Activated T-cell treated with anti-CD3 and anti-CD28 coated beads, Interleukin-2, amount 50 U/mL, for 24 hours (primary cell): ENCODE results near the gene GMEB1.
"Not testable (repeated sequence)": the region's sequence is repeated elsewhere in the genome, so short reads cannot be mapped to it uniquely, and the experiment has no call there.

Source experiments
- DNase-seq: peaks from one replicate; pipeline ENCODE4 v3.0.0-alpha.2; 2020
- H3K27ac Mint-ChIP-seq: 2 replicates; pipeline ENCODE4 v1.8.0; 2020; ENCODE audit warnings: mild to moderate bottlenecking, mixed read lengths
- H3K27me3 Mint-ChIP-seq: 2 replicates; pipeline ENCODE4 v1.8.0; 2020; ENCODE audit warnings: mixed read lengths
- H3K36me3 Mint-ChIP-seq: 2 replicates; pipeline ENCODE4 v1.8.0; 2020; ENCODE audit warnings: low read depth, mixed read lengths
- H3K4me1 Mint-ChIP-seq: 2 replicates; pipeline ENCODE4 v1.8.0; 2020; ENCODE audit warnings: low read depth, mixed read lengths
- H3K4me3 Mint-ChIP-seq: 2 replicates; pipeline ENCODE4 v1.8.0; 2020; ENCODE audit warnings: mild to moderate bottlenecking, moderate library complexity, mixed read lengths
- H3K9me3 Mint-ChIP-seq: 2 replicates; pipeline ENCODE4 v1.8.0; 2020; ENCODE audit warnings: mixed read lengths

GMEB1 gene

GRCh38 chr1:28668191-28668955, at the start of gene GMEB1:
GMEB1 (plus strand) TSS chr1:28668784; CDS start chr1:28683613, 14,829 bp downstream.
- peak within 1 kb of the TSS; percentile 96 for H3K4me3 Mint-ChIP-seq
- H3K27ac Mint-ChIP-seq, result peak within 1 kb of the TSS; percentile 98
- H3K27me3 Mint-ChIP-seq, result no peaks in the 10 kb centered on the region
- peaks cover 23% of the 10 kb centered on the region for H3K4me1 Mint-ChIP-seq
- DNase-seq, result peak; percentile 88
- peaks cover 15% of the 10 kb centered on the region for H3K36me3 Mint-ChIP-seq
- no peaks in the 10 kb centered on the region for H3K9me3 Mint-ChIP-seq

- H3K27me3 Mint-ChIP-seq, result no peaks in the 10 kb centered on the region
- H3K4me1 Mint-ChIP-seq, result peaks cover 16% of the 10 kb centered on the region
- H3K9me3 Mint-ChIP-seq, result no peaks in the 10 kb centered on the region
- no peak for DNase-seq
- H3K27ac Mint-ChIP-seq, result peak overlapping the region; percentile 48
- H3K4me3 Mint-ChIP-seq, result no peak overlapping the region
- peaks cover 22% of the 10 kb centered on the region for H3K36me3 Mint-ChIP-seq
Measured at GRCh38 chr1:28631713-28632112, 36.9 kb upstream of the GMEB1 start.

DNA sequence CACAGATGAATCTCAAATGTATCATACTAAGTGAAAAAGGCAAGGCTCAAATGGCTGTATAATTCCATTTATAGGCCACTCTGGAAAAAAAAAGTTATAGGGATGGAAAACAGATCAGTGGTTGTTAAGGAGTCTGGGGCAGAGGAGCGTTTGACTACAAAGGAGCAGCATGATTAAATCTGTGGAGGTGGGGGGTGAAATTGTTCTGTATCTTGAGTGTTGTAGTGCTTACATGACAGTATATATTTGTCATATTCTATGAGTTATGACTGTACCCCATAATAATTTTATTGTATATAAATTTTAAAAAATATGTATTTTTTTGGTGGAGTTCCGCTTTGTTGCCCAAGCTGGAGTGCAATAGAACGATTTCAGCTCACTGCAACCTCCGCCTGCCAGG, 36.0 kb upstream of the GMEB1 start:
- Mint-ChIP-seq H3K27ac (peak overlapping the region; percentile 48), H3K9me3 (no peaks in the 10 kb centered on the region), H3K36me3 (peaks cover 25% of the 10 kb centered on the region), H3K4me1 (peaks cover 22% of the 10 kb centered on the region), H3K4me3 (no peak overlapping the region), H3K27me3 (no peaks in the 10 kb centered on the region)
- DNase-seq, result no peak

DNA sequence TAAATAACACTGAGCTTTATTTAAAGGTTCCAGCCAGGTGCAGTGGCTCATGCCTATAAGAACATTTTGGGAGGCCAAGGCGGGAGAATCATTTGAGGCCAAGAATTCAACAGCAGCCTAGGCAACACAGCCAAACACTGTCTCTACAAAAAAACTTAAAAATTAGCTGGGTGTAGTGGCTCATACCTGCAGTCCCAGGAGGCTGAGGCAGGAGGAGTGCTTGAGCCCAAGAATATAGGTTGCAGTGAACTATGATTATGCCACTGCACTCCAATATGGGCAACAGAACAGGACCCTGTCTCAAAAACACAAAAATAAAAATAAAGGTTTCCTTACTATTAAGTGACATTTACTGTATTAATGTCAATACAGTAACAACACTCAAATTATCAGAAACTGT, 27.8 kb upstream of the GMEB1 start:
- peak overlapping the region; percentile 98 for H3K4me3 Mint-ChIP-seq
- H3K36me3 Mint-ChIP-seq, result peaks cover 47% of the 10 kb centered on the region
- H3K4me1 Mint-ChIP-seq, result peaks cover 45% of the 10 kb centered on the region
- H3K9me3 Mint-ChIP-seq, result no peaks in the 10 kb centered on the region
- H3K27me3 Mint-ChIP-seq, result no peaks in the 10 kb centered on the region
- peak overlapping the region; percentile 50 for H3K27ac Mint-ChIP-seq
- DNase-seq, result no peak

DNA sequence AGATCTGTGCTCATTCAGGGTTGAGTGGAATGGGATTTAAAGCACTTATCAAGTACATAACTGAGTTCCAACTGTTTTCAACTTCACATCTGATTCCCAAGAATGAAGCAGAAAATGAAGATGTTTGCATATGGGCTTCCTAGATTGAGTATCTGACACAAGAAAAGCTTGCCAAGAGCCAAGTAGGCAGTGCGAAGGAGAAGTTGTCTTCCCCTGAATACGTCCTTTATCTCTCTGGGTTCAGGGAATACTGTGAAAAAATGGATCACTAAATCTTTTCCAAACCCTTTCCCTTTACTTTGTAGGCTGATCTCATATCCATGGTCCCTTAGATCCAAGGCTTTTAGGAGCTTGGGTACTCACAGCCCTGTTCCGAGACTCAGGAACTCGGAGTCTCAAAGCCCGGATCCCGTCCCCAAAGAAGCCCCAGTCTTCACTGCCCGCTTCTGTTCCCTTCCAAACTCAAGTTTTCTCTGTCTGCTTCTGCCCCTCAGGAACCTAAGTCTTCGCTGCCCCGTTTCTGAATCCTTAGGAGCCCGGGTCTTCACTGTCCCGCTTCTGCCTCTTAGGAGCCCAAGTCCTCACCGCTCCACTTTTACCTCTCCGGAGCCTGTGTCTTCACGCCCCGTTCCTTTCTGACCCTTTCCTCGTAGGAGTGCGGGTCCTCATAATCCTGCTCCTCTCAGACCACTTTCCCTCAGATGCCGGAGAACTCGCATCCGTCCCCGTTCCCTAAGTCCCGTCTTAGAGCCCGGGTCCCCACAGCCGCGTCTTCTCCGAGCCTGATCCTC, 26.3 kb upstream of the GMEB1 start:
- peak overlapping the region; percentile 97 for H3K27ac Mint-ChIP-seq

GRCh38 chr1:28642847-28643635, 25.5 kb upstream of the GMEB1 start, which contains the start of gene TAF12:
TAF12 (minus strand) TSS chr1:28643067; CDS start chr1:28622081, 20,986 bp downstream.
- no peaks in the 10 kb centered on the region for H3K27me3 Mint-ChIP-seq
- peaks cover 41% of the 10 kb centered on the region for H3K36me3 Mint-ChIP-seq
- DNase-seq, result peak; percentile 94
- peaks cover 48% of the 10 kb centered on the region for H3K4me1 Mint-ChIP-seq
- peak within 1 kb of the TSS; percentile 98 for H3K4me3 Mint-ChIP-seq
- H3K27ac Mint-ChIP-seq, result peak within 1 kb of the TSS; percentile 97
- no peaks in the 10 kb centered on the region for H3K9me3 Mint-ChIP-seq

More for the DNA sequence above, 26.3 kb upstream of the GMEB1 start:
- peaks cover 42% of the 10 kb centered on the region for H3K4me1 Mint-ChIP-seq
- no peaks in the 10 kb centered on the region for H3K27me3 Mint-ChIP-seq
- peak overlapping the region; percentile 98 for H3K4me3 Mint-ChIP-seq
- peaks cover 41% of the 10 kb centered on the region for H3K36me3 Mint-ChIP-seq
- no peaks in the 10 kb centered on the region for H3K9me3 Mint-ChIP-seq
- DNase-seq, result no peak

DNA sequence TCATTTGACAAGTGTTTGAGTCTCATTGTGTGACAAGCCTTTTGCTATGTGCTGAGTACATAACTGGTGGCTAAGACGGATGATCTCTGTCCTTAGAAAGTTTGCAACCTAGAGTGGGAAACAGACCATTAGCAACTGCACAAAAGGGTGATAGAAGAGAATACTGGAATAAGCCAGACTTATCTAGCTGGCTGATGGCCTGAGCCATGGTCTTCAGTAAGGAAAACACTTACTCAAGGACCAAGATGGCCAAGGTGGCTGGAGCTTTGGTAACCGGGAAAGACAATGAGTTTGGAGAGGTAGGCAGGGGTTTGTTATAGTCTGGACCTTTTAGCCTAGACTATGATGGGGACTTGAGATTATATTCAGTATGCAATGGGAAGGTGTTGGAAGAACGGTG, 24.1 kb upstream of the GMEB1 start:
- H3K36me3 Mint-ChIP-seq, result peaks cover 41% of the 10 kb centered on the region
- no peaks in the 10 kb centered on the region for H3K9me3 Mint-ChIP-seq
- no peak for DNase-seq
- peak overlapping the region; percentile 98 for H3K4me3 Mint-ChIP-seq
- no peaks in the 10 kb centered on the region for H3K27me3 Mint-ChIP-seq
- H3K4me1 Mint-ChIP-seq, result peaks cover 52% of the 10 kb centered on the region
- H3K27ac Mint-ChIP-seq, result peak overlapping the region; percentile 97

GRCh38 chr1:28645406-28645805, 23.2 kb upstream of the GMEB1 start:
- not testable (repeated sequence) for DNase-seq, H3K9me3 Mint-ChIP-seq, H3K27ac Mint-ChIP-seq, H3K4me3 Mint-ChIP-seq, H3K27me3 Mint-ChIP-seq
- Mint-ChIP-seq H3K4me1 (peaks cover 46% of the 10 kb centered on the region), H3K36me3 (peaks cover 33% of the 10 kb centered on the region)

- Mint-ChIP-seq H3K36me3 (peaks cover 27% of the 10 kb centered on the region), H3K27ac (peak overlapping the region; percentile 42), H3K4me1 (peaks cover 41% of the 10 kb centered on the region), H3K4me3 (no peak overlapping the region), H3K27me3 (no peaks in the 10 kb centered on the region), H3K9me3 (no peaks in the 10 kb centered on the region)
- DNase-seq, result no peak
Measured at GRCh38 chr1:28646040-28646439, 22.5 kb upstream of the GMEB1 start.

- DNase-seq, result peak; percentile 88
- no peaks in the 10 kb centered on the region for H3K27me3 Mint-ChIP-seq
Measured at GRCh38 chr1:28648008-28648473, 20.5 kb upstream of the GMEB1 start.

GRCh38 chr1:28648474-28649198, 19.9 kb upstream of the GMEB1 start, which contains the start of gene RNU11:
RNU11 (plus strand) TSS chr1:28648600.
- Mint-ChIP-seq H3K4me3 (peak within 1 kb of the TSS; percentile 83), H3K9me3 (no peaks in the 10 kb centered on the region), H3K36me3 (peaks cover 7% of the 10 kb centered on the region), H3K27ac (peak within 1 kb of the TSS; percentile 100), H3K27me3 (no peaks in the 10 kb centered on the region), H3K4me1 (peaks cover 30% of the 10 kb centered on the region)
- DNase-seq, result peak; percentile 86

More at GRCh38 chr1:28648008-28648473, 20.5 kb upstream of the GMEB1 start:
- H3K36me3 Mint-ChIP-seq, result peaks cover 13% of the 10 kb centered on the region
- peak overlapping the region; percentile 100 for H3K27ac Mint-ChIP-seq
- peaks cover 30% of the 10 kb centered on the region for H3K4me1 Mint-ChIP-seq
- peak overlapping the region; percentile 83 for H3K4me3 Mint-ChIP-seq
- no peaks in the 10 kb centered on the region for H3K9me3 Mint-ChIP-seq

GRCh38 chr1:28653063-28653462, 15.5 kb upstream of the GMEB1 start:
- not testable (repeated sequence) for H3K9me3 Mint-ChIP-seq, H3K27me3 Mint-ChIP-seq, H3K4me1 Mint-ChIP-seq, H3K27ac Mint-ChIP-seq, DNase-seq, H3K36me3 Mint-ChIP-seq, H3K4me3 Mint-ChIP-seq

- not testable (repeated sequence) for H3K4me3 Mint-ChIP-seq, H3K4me1 Mint-ChIP-seq, H3K9me3 Mint-ChIP-seq, H3K27ac Mint-ChIP-seq, DNase-seq, H3K36me3 Mint-ChIP-seq, H3K27me3 Mint-ChIP-seq
Measured at GRCh38 chr1:28653870-28654269, 14.7 kb upstream of the GMEB1 start.
